ENCODE measurements around the gene NBEAL1. TPM values are rescaled to one million over a fixed set of nuclear protein-coding genes. Genes with fewer than 3 reads are reported as not detected.
"Not testable (repeated sequence)": the region's sequence is repeated elsewhere in the genome, so short reads cannot be mapped to it uniquely, and the experiment has no call there.

NBEAL1 gene
- total and polyA plus RNA-seq, 9 donors, result 4.6 to 36.2 (median 26.2) TPM

DNA sequence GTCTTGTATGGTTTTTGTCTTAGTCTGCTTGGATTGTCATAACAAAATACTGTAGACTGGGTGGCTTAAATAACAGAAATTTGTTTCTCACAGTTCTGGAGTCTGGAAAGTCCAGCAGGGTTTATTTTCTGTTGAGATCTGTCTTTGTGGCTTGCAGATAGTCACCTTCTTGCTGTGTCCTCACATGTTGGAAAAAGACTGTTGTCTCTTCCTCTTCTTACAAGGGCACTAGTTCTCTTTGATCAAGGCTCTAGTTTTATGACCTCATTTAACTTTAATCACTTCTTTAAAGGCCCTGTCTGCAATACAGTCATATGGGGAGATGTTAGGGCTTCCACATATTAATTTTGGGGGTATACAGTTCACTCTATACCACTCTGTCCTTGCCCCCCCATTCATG, 56.5 kb downstream of the NBEAL1 start:
- DNase-seq, result no peak
- Histone ChIP-seq H3K36me3 (no peaks in the 10 kb centered on the region), H3K4me1 (ENCODE audit: insufficient read depth) (no peaks in the 10 kb centered on the region), H3K27ac (no peak overlapping the region), H3K27me3 (no peaks in the 10 kb centered on the region), H3K4me3 (no peak overlapping the region), H3K9me3 (no peaks in the 10 kb centered on the region)
- intact Hi-C loops (cut with DNase I), result no loop called here
- TF ChIP-seq CTCF (IDR thresholded peaks at IDR 0.05), result no peak
- TF ChIP-seq POLR2A (IDR thresholded peaks at IDR 0.05), result no peak
- TF ChIP-seq EP300 (IDR thresholded peaks at IDR 0.05), result no peak

DNA sequence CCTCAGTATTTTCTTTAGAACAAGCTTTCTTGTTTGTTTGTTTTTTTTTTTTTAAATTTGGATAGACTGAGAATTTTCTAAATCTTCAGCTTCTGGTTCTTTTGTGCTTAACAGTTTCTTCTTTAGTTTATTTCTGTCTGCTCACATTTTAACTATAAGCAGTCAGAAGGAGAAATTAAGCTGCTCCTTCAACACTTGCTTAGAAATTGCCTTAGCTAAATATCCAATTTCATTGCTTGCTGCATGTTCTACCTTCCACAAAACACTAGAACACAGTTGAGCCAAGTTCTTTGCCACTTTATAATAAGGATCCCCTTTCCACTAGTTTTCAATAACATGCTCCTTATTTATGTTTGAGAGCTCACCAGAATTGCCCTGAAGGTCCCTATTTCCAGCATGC, 57.7 kb downstream of the NBEAL1 start:
- Histone ChIP-seq H3K36me3 (no peaks in the 10 kb centered on the region), H3K27me3 (no peaks in the 10 kb centered on the region), H3K4me3 (no peak overlapping the region), H3K4me1 (ENCODE audit: insufficient read depth) (no peaks in the 10 kb centered on the region), H3K9me3 (no peaks in the 10 kb centered on the region), H3K27ac (no peak overlapping the region)
- no peak for TF ChIP-seq POLR2A (IDR thresholded peaks at IDR 0.05)
- intact Hi-C loops (cut with DNase I), result no loop called here
- DNase-seq, result no peak

GRCh38 chr2:203077451-203077850, 62.8 kb downstream of the NBEAL1 start:
- Histone ChIP-seq H3K27ac (no peak overlapping the region), H3K4me1 (ENCODE audit: insufficient read depth) (no peaks in the 10 kb centered on the region), H3K4me3 (no peak overlapping the region), H3K36me3 (no peaks in the 10 kb centered on the region), H3K27me3 (no peaks in the 10 kb centered on the region), H3K9me3 (no peaks in the 10 kb centered on the region)
- DNase-seq, result no peak
- TF ChIP-seq CTCF (IDR thresholded peaks at IDR 0.05) (no peak), EP300 (IDR thresholded peaks at IDR 0.05) (no peak), POLR2A (IDR thresholded peaks at IDR 0.05) (no peak)
- intact Hi-C loops (cut with DNase I), result no loop called here
- 72 to 79% (median 75%) methylated on average over 3 of the region's 3 CpGs for WGBS, 3 donors

DNA sequence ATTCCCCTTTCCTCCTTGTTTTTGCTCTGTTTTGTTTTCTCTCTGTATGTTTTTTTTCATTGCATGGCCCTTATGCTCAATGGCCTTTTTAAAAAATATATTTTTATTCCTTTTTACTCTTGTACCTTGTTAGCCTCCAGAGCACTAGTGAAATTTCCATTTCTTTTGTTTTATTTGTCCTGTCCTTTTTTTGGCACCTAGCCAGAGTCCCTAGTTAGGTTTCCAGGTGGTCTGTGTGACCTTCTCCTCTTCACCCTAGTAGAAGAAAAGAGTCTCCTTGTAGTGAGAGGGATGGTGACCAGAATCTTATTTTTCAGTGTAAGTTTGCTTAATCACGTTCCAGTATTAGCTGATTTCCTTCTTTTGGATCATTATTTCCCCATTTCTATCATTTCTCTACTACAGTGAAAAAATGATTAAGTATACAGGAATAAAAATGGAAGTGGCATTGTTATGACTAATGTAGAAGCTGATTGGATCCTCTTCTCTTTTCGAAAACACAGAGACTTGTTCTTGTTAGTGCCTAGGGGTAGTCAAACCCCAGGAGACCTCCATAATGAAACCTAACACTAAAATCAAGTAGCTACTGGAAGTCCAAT, 65.9 kb downstream of the NBEAL1 start:
- Histone ChIP-seq H3K4me1 (ENCODE audit: insufficient read depth) (no peaks in the 10 kb centered on the region), H3K27me3 (no peaks in the 10 kb centered on the region), H3K36me3 (no peaks in the 10 kb centered on the region), H3K27ac (no peak overlapping the region), H3K9me3 (no peaks in the 10 kb centered on the region), H3K4me3 (no peak overlapping the region)
- WGBS, 3 donors, result 95 to 100% (median 96%) methylated on average over 2 of the region's 2 CpGs
- no peak for DNase-seq
- intact Hi-C loops (cut with DNase I), result no loop called here
- TF ChIP-seq POLR2A (IDR thresholded peaks at IDR 0.05) (no peak), CTCF (IDR thresholded peaks at IDR 0.05) (no peak), EP300 (IDR thresholded peaks at IDR 0.05) (no peak)

DNA sequence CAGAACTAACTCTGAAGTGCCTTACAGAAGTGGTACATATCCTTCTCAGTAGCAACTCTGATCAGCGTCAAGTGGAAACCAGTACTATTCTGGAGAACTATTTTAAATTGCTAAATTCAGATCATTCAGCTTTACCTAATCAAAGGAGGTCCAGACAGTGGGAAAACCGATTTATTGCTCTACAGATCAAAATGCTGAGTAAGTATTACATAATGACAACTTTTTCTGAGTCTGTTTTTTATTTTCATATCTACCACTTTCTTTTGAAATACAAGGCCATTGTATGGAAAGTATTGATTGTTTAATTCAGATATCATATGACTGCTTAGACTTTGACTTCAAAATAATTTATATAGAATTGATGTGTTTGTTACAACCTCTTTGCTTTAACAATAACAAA, 68.7 kb downstream of the NBEAL1 start:
- H3K36me3 ChIP-seq, result no peaks in the 10 kb centered on the region
- intact Hi-C loops (cut with DNase I), result no loop called here
- H3K4me3 ChIP-seq, result no peak overlapping the region
- H3K27ac ChIP-seq, result no peak overlapping the region
- no peaks in the 10 kb centered on the region for H3K4me1 ChIP-seq (ENCODE audit: insufficient read depth)
- WGBS, 3 donors, result 85 to 91% (median 90%) methylated on average over 2 of the region's 2 CpGs
- no peaks in the 10 kb centered on the region for H3K9me3 ChIP-seq
- no peak for DNase-seq
- no peaks in the 10 kb centered on the region for H3K27me3 ChIP-seq
- TF ChIP-seq POLR2A (IDR thresholded peaks at IDR 0.05), result no peak
- TF ChIP-seq EP300 (IDR thresholded peaks at IDR 0.05), result no peak
- no peak for TF ChIP-seq CTCF (IDR thresholded peaks at IDR 0.05)

DNA sequence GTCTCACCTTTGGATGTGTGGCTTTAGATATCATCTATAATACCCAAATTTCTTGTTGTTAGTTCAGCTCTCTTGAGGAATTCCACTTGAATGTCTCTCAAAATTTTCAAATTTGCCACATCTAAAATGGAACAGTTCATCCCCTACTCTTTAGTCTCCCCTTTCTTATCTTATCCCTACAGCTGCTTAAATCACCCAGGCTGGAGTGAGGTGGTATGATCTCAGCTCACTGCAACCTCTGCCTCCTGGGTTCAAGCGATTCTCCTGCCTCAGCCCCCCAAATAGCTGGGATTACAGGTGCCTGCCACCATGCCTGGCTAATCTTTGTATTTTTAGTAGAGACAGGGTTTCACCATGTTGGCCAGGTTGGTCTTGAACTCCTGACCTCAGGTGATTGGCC, 71.7 kb downstream of the NBEAL1 start:
- H3K4me1 ChIP-seq (ENCODE audit: insufficient read depth); H3K4me3 ChIP-seq; H3K9me3 ChIP-seq; intact Hi-C loops (cut with DNase I); H3K36me3 ChIP-seq; H3K27me3 ChIP-seq; DNase-seq; H3K27ac ChIP-seq: not testable (repeated sequence)
- WGBS, 3 donors, result 95 to 100% (median 96%) methylated on average over 1 of the region's 1 CpG

DNA sequence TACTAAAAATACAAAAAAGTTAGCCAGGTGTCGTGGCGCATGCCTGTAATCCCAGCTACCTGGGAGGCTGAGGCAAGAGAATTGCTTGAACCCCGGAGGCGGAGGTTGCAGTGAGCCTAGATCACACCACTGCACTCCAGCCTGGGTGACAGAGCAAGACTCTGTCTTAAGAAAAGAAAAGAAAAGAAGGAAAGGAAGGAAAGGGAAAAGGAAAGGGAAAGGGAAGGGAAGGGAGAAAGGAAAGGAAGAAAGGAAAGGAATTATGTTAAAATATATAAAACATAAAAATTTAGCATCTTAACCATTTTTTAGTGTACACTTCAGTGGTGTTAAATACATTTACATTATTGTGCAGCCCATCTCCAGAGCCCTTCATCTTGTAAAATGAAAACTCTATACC, 76.0 kb downstream of the NBEAL1 start:
- H3K27me3 ChIP-seq; H3K4me3 ChIP-seq; H3K4me1 ChIP-seq (ENCODE audit: insufficient read depth); DNase-seq; H3K9me3 ChIP-seq; intact Hi-C loops (cut with DNase I); H3K36me3 ChIP-seq; H3K27ac ChIP-seq: not testable (repeated sequence)
- 96 to 100% (median 99%) methylated on average over 4 of the region's 4 CpGs for WGBS, 3 donors

Measured in ovary (tissue), 9 donors.